ENCODE measurements around the gene SQOR.

DNA sequence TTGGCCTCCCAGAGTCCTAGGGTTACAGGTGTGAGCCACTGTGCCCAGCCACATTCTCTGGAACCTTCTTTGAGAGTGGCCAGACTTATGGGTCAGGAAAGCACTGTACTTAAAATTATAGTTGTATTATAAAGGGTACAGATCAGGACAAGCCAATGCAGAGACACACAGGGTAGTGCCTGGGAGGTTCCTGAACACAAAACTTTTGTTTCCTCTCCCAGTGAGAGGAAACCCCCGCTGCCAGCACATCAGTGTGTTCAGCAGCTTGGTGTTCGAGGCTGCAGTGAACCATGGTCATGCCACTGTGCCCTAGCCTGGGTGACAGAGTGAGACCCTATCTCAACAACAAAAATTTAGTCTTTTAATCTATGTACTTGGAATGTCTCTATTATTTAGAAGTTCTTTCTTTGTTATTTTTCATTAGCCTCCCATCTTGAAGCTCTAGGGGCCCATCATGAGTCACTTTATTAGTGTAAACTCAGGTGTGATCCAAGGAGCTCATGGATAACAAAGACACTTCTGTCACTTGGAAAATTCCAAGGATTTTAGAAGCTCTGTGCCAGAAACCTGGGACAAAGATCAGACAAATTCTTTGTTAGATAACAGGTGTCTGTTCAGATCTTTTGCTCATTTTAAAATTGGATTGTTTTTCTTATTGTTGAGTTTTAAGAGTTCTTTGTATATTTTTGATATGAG lies 39.8 kb upstream of the SQOR start:
- TF ChIP-seq, protein P1, sequence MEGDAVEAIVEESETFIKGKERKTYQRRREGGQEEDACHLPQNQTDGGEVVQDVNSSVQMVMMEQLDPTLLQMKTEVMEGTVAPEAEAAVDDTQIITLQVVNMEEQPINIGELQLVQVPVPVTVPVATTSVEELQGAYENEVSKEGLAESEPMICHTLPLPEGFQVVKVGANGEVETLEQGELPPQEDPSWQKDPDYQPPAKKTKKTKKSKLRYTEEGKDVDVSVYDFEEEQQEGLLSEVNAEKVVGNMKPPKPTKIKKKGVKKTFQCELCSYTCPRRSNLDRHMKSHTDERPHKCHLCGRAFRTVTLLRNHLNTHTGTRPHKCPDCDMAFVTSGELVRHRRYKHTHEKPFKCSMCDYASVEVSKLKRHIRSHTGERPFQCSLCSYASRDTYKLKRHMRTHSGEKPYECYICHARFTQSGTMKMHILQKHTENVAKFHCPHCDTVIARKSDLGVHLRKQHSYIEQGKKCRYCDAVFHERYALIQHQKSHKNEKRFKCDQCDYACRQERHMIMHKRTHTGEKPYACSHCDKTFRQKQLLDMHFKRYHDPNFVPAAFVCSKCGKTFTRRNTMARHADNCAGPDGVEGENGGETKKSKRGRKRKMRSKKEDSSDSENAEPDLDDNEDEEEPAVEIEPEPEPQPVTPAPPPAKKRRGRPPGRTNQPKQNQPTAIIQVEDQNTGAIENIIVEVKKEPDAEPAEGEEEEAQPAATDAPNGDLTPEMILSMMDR (IDR thresholded peaks at IDR 0.05; ENCODE audit: insufficient read depth, low read length) = no peak
- no peak for TF ChIP-seq POLR2AphosphoS5 (IDR thresholded peaks at IDR 0.05; ENCODE audit: low read depth)
- TF ChIP-seq, protein P2, sequence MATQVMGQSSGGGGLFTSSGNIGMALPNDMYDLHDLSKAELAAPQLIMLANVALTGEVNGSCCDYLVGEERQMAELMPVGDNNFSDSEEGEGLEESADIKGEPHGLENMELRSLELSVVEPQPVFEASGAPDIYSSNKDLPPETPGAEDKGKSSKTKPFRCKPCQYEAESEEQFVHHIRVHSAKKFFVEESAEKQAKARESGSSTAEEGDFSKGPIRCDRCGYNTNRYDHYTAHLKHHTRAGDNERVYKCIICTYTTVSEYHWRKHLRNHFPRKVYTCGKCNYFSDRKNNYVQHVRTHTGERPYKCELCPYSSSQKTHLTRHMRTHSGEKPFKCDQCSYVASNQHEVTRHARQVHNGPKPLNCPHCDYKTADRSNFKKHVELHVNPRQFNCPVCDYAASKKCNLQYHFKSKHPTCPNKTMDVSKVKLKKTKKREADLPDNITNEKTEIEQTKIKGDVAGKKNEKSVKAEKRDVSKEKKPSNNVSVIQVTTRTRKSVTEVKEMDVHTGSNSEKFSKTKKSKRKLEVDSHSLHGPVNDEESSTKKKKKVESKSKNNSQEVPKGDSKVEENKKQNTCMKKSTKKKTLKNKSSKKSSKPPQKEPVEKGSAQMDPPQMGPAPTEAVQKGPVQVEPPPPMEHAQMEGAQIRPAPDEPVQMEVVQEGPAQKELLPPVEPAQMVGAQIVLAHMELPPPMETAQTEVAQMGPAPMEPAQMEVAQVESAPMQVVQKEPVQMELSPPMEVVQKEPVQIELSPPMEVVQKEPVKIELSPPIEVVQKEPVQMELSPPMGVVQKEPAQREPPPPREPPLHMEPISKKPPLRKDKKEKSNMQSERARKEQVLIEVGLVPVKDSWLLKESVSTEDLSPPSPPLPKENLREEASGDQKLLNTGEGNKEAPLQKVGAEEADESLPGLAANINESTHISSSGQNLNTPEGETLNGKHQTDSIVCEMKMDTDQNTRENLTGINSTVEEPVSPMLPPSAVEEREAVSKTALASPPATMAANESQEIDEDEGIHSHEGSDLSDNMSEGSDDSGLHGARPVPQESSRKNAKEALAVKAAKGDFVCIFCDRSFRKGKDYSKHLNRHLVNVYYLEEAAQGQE (IDR thresholded peaks at IDR 0.05; ENCODE audit: insufficient replicate concordance, low read depth) = no peak
